Prostate gland (tissue), 2 donors: ENCODE data around the gene DUSP2.

ENCODE experiments used
- CTCF ChIP-seq, 4 experiments: fragments of 200-600 bp in 2 of 4; fragments of 450-650 bp in 2 of 4; sonication (generic) in 2 of 4; IDR thresholded peaks; 1 replicate in 3 of 4; 2 replicates in 1 of 4; pipeline ENCODE4 v1.5.1; 2016 to 2019; ENCODE audit warnings: antibody characterized with exemption in 4 of 4, mild to moderate bottlenecking in 2 of 4, moderate library complexity in 2 of 4
- POLR2A ChIP-seq: fragments of 450-650 bp; IDR thresholded peaks from one replicate; pipeline ENCODE4 v1.6.1; 2016; ENCODE audit warnings: antibody characterized with exemption, mild to moderate bottlenecking
- POLR2AphosphoS5 ChIP-seq: sonication (generic); formaldehyde crosslinking; IDR thresholded peaks from one replicate; pipeline ENCODE4 v1.6.1; 2017; ENCODE audit warnings: antibody characterized with exemption

- no peak for TF ChIP-seq CTCF (IDR thresholded peaks at IDR 0.05)
- TF ChIP-seq POLR2AphosphoS5, result no peak
- TF ChIP-seq POLR2A, result no peak
Observed at GRCh38 chr2:96097441-96097840, 47.8 kb downstream of the DUSP2 start.
